ENCODE measurements around the gene RNF44.

RNF44 gene

DNA sequence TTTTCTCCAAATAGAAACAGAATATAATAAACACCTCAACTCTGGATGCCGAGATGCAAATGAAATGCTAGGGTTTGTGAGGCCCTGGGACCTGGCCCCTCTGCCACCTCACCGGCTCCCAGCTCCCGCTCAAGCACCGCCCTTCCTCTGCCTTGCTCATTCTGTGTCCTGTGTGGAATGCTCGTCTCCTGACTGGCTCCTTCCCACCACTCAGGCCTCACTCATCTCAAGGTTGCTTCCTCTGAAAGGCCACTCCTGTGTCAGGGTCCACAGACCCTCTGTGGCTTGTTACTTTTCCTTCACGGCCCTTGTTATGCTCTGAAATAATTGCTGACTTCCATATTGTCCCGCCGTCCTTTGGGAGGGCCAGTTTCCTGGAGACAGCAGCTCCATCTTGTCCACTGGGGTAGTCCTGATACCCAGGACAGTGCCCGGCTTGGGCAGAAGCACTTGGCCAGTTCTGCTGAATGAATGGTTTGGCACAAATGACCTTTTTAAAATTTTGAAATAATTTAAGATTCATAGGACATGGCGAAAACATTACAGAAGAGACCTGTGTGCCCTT, 15.4 kb downstream of the RNF44 start:
- TF ChIP-seq, protein P1, sequence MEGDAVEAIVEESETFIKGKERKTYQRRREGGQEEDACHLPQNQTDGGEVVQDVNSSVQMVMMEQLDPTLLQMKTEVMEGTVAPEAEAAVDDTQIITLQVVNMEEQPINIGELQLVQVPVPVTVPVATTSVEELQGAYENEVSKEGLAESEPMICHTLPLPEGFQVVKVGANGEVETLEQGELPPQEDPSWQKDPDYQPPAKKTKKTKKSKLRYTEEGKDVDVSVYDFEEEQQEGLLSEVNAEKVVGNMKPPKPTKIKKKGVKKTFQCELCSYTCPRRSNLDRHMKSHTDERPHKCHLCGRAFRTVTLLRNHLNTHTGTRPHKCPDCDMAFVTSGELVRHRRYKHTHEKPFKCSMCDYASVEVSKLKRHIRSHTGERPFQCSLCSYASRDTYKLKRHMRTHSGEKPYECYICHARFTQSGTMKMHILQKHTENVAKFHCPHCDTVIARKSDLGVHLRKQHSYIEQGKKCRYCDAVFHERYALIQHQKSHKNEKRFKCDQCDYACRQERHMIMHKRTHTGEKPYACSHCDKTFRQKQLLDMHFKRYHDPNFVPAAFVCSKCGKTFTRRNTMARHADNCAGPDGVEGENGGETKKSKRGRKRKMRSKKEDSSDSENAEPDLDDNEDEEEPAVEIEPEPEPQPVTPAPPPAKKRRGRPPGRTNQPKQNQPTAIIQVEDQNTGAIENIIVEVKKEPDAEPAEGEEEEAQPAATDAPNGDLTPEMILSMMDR (IDR thresholded peaks at IDR 0.05; ENCODE audit: low read depth, low read length, missing control alignments), result no peak
- no peak overlapping the region for H3K4me3 ChIP-seq (replicated peaks; ENCODE audit: low read depth, low read length)
- DNase-seq (ENCODE audit: extremely low read depth, low read depth), result no peak

DNA sequence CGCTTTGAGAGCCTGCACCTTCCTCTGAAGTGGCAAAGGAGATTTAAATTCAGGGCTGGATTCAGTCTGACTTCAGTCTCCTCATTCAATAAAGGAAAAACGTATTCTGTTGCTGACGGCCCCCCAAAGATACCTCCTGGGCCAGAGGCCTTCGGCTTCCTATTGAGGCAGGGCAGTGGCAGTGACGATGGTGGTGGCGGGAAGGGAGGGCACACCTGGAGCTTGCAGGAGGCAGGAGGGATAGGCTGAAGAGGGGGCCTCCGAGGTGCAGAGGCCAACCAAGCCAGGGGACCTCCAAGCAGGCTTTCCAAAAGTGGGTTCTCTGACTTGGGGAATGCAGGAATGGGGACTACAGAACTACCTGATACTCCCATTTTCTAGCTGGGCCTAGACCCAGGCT, 15.9 kb downstream of the RNF44 start:
- no peak for DNase-seq (ENCODE audit: extremely low read depth, low read depth)
- no peak overlapping the region for H3K4me3 ChIP-seq (replicated peaks; ENCODE audit: low read depth, low read length)
- TF ChIP-seq, protein P1 (IDR thresholded peaks at IDR 0.05; ENCODE audit: low read depth, low read length, missing control alignments), result no peak

DNA sequence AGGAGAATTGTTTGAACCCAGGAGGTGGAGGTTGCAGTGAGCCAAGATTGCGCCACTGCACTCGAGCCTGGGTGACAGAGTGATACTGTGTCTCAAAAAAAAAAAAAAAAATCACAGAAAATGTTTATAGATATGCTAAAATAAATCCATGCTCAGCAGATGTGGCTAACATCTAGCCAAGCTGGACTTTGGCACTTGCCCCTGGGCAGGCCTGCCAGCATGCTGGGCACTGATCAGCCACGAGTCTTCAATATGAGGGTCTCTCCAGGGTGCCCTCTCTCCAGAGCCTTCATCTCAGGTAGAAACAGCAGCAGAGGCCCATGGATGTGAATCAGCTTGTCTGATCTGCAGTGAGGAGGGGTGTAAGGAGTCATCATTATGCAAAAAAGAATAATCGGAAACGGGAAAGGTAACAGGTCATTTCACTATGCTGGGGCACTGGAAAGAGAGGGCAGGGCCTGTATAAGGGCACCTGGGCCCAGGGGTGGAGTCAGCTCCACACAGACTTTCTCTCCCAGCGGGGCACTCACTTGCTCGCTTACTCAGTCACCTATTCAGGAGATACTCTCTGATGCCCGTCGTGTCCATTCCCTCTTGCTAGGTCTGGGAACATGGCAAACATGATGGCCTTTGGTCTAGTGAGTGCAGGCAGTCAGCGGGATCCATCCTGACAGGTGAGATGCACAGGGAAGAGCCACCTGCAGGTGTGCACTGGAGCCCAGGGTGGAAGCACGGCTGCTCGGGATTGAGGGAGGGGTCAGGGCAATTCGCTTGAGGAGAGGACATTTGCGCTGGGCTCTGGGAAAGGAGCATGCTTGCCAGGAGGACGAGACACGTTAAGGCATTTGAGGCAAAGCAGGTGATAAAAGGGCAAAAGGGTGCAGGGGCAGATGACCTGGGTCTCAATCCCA, 17.1 kb downstream of the RNF44 start:
- DNase-seq (ENCODE audit: extremely low read depth, low read depth), result no peak
- H3K4me3 ChIP-seq (replicated peaks; ENCODE audit: low read depth, low read length), result no peak overlapping the region

DNA sequence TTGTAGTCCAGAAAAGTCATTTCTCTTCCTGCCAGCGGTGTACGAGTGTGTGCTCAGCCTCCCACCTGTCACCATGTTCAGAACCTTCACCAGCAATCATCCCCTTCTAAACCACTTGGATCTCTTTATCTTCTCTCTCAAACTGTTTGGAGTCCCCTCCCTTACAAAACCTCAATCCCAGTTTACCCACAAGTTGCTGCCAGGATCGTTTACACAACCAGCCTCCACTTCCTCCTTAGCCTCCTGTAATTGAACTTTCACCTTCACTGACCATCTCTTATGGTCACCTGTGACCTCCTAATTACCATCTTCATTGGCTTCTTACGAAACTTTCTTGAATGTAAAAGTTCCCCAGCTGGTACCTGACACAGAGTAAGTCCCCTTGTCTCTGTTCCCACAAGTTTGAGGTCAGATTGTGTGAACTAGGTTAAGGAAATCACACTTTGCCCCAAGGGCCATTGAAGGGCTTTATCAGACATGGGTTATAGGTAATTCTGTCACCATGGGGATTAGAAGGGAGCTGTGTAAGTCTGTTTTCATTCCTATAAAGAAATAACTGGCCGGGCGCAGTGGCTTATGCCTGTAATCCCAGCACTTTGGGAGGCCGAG, 20.0 kb downstream of the RNF44 start:
- no peak overlapping the region for H3K4me3 ChIP-seq (replicated peaks; ENCODE audit: low read depth, low read length)
- DNase-seq (ENCODE audit: extremely low read depth, low read depth), result no peak
- TF ChIP-seq, protein P1 (IDR thresholded peaks at IDR 0.05; ENCODE audit: low read depth, low read length, missing control alignments), result no peak

More for the DNA sequence above, 17.1 kb downstream of the RNF44 start:
- TF ChIP-seq, protein P1 (IDR thresholded peaks at IDR 0.05; ENCODE audit: low read depth, low read length, missing control alignments), result no peak

DNA sequence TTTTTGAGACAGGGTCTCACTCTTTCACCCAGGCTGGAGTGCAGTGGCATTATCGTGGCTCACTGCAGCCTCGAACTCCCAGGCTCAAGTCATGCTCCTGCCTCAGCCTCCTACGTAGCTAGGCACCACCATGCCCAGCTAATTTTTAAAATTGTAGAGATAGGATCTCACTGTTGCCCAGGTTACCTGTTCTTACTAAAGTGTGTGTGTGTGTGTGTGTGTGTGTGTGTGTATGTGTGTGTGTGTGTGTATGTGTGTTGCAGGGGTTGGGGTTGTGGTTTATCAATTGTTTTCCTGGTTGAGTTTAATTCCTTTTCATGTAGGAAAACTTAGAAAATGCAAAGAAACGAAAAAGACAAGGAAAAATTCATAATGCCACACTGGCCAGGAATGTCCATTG, 21.8 kb downstream of the RNF44 start:
- TF ChIP-seq, protein P1 (IDR thresholded peaks at IDR 0.05; ENCODE audit: low read depth, low read length, missing control alignments), result no peak
- no peak for DNase-seq (ENCODE audit: extremely low read depth, low read depth)
- no peak overlapping the region for H3K4me3 ChIP-seq (replicated peaks; ENCODE audit: low read depth, low read length)

DNA sequence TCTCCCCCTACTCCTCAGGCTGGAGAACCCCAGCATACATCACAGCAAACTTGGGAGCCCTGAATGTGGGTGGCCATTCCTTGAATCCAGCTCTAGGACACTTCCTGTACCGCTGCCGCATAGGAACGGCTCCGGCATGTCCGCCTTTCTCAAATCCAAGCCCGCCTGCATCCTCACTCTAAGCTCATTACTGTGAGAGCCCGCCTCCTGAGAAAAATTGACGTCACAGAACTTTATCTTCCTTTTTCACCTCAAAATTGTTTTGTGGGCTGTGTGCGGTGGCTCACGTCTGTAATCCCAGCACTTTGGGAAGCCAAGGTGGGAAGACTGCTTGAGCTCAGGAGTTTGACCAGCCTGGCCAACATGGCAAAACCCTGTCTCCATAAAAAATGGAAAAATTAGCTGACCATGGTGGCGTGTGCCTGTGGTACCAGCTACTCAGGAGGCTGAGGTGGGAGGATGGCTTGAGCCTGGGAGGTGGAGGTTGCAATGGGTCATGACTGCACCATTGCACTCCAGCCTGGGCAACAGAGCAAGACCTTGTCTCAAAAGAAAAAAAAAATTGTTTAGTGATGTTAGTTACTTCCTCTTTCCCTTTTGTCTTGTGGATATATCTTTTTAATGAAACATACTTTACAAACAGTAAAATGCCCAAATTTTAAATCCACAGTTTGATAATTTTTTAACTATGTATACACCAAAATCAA, 22.8 kb downstream of the RNF44 start:
- no peak for DNase-seq (ENCODE audit: extremely low read depth, low read depth)
- TF ChIP-seq, protein P1 (IDR thresholded peaks at IDR 0.05; ENCODE audit: low read depth, low read length, missing control alignments), result no peak
- no peak overlapping the region for H3K4me3 ChIP-seq (replicated peaks; ENCODE audit: low read depth, low read length)
